Heart left ventricle (tissue), 13 donors: Measurements from ENCODE around the gene PLPP1.

ENCODE experiments used
- CTCF ChIP-seq, 12 donors: fragments of 200-600 bp; sonication (generic) in 4 of 12; IDR thresholded peaks; one replicate each; pipeline versions ENCODE4 v1.5.0 to v1.8.0; 2018 to 2022; ENCODE audit warnings: antibody characterized with exemption in 12 of 12, mild to moderate bottlenecking in 5 of 12
- POLR2A ChIP-seq, 2 donors: fragments of 450-650 bp; IDR thresholded peaks; one replicate each; pipeline ENCODE4 v1.6.1; 2017; ENCODE audit warnings: antibody characterized with exemption in 2 of 2, mild to moderate bottlenecking in 2 of 2, moderate library complexity in 2 of 2
- donor health status: ischemic (EF 13 %, LVEDD 7.1; RV severe dilation, severe dysfunction).
- donor health status: DM: no; HTN: yes; CAD: no.
- donor health status: DM: no; HTN: no; CAD: no.
- donor health status: ischemic (EF 25% LVEDD 6.9; RV normal size, moderate dysfunction).
- donor health status: ischemic (EF 25% LVEDD 5.7; RV mildly dilated, moderate dysfunction).
- donor health status: ischemic (EF 35%, LVEDD 5.7; RV mildly dilated, moderate dysfunction).
- donor health status: nonischemic (EF 11% LVEDD 7.7; RV severe dilation, severe dysfunction).
- donor health status: DM: yes; HTN: yes; CAD: no.
- donor health status: PGD.
- donor health status: ischemic (EF 29% LVEDD 5.4; RV normal size, mild dysfunction).
- donor health status: nonischemic (EF 23%, LVEDD 6.1; RV moderate dilation, normal function).

GRCh38 chr5:55463613-55464012 is 71.2 kb downstream of the PLPP1 start:
- TF ChIP-seq CTCF (IDR thresholded peaks at IDR 0.05), result no peak
- TF ChIP-seq POLR2A (IDR thresholded peaks at IDR 0.05), result no peak
